NCI-H460 (cell line): ENCODE data around the gene PPDPF. TPM values are rescaled to one million over a fixed set of nuclear protein-coding genes. Genes with fewer than 3 reads are reported as not detected.

Experiments used
- DNase-seq: peaks from one replicate; pipeline ENCODE4 v3.0.0-alpha.2; 2016; ENCODE audit warnings: low read depth; ENCODE audit errors: extremely low read depth
- total RNA-seq: library from RNA; depleted of rRNA; stranded (reverse); fragments of >200 nt; shearing (Covaris generic); gene quantifications from 2 replicates; pipeline ENCODE4 v1.2.3, GENCODE V29; 2014

The PPDPF gene
- total RNA-seq, 1 experiment from 2014 or later = 44.7 TPM

- peak; percentile 34 for DNase-seq
Observed at GRCh38 chr20:63536241-63536977, 15.8 kb downstream of the PPDPF start.

- DNase-seq = peak; percentile 60
Observed at GRCh38 chr20:63536997-63537524, 16.5 kb downstream of the PPDPF start, which contains the start of gene PTK6. Gene PTK6 (minus strand): TSS chr20:63537376. CDS start chr20:63537314, 62 bp downstream.

- DNase-seq = peak; percentile 96
Observed at GRCh38 chr20:63537525-63538203, 17.1 kb downstream of the PPDPF start.

- peak; percentile 46 for DNase-seq
Observed at GRCh38 chr20:63538204-63539091, 17.9 kb downstream of the PPDPF start.

GRCh38 chr20:63539092-63539430 lies 18.5 kb downstream of the PPDPF start:
- no peak for DNase-seq

- DNase-seq = no peak
Observed at GRCh38 chr20:63539441-63540370, 19.1 kb downstream of the PPDPF start.

- DNase-seq = no peak
Observed at GRCh38 chr20:63540417-63541186, 20.0 kb downstream of the PPDPF start.

- DNase-seq = no peak
Observed at GRCh38 chr20:63541371-63541770, 20.8 kb downstream of the PPDPF start.

- no peak for DNase-seq
Observed at GRCh38 chr20:63542031-63542559, 21.5 kb downstream of the PPDPF start.

- DNase-seq = no peak
Observed at GRCh38 chr20:63542696-63543095, 22.1 kb downstream of the PPDPF start.

- no peak for DNase-seq
Observed at GRCh38 chr20:63543131-63543530, 22.6 kb downstream of the PPDPF start.

- DNase-seq = no peak
Observed at GRCh38 chr20:63543733-63544132, 23.2 kb downstream of the PPDPF start.

GRCh38 chr20:63544241-63544957 lies 23.8 kb downstream of the PPDPF start:
- DNase-seq = no peak

GRCh38 chr20:63544958-63545516 lies 24.5 kb downstream of the PPDPF start:
- no peak for DNase-seq

GRCh38 chr20:63545814-63546213 lies 25.2 kb downstream of the PPDPF start:
- DNase-seq = no peak

GRCh38 chr20:63546256-63546955 lies 25.8 kb downstream of the PPDPF start:
- DNase-seq = no peak
